ENCODE measurements around the gene AGBL1. TPM values are rescaled to one million over a fixed set of nuclear protein-coding genes. Genes with fewer than 3 reads are reported as not detected.

Gene AGBL1
- total RNA-seq, 1 donor from 2014 or later = not detected

DNA sequence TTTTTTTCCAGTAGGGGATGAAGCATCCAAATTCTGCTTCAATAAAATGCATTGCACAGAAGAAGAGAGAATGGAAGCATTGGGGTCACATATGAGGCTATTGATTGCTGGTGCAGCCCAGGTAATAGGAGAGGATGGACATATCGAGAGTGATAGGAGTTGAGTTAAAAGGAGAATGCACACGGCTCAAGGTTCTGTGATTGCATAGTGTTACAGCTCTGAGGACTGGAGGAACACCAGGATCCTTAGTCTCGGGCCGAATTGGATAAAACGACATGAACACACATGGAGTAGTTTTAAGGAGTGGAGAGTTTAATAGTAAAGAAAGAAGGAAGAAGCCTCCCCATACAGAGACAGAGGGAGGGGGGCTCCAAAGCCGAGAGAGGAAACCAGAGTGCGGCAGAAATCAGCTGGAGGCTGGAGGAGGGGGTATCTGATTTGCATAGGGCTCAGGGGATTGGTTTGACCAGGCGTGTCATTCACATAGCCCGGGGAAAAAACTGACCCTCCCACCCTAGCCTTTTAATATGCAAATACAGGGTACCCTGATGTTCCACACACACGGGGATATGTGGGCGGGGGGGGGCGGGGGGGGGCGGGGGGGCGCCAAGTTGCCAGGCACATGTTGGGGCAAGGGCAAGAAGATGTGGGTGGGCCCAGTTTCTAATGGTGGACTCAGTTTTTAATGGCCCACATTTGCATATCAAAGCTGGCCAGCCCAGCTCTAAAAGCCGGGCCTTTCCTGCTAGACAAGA is 156.9 kb downstream of the AGBL1 start:
- no peak for DNase-seq (ENCODE audit: low read depth)

DNA sequence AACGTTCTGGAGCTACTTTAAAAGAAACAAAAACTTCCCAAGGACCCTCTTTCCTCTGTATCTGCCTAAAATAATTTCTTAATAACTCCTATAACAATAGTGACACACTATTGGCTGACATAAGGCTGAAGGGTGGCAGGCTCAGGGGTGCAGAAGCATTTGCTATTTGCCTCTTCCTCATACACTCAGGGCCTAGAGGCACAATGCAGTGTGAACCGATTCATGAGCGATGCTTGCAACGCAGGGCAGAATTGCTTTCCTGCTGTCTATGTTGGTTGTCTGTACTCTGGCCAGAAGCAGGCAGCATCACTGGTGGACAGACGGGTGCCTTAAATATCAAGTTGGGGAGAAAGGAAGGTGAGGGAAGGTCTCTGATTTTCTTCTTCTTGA is 157.4 kb downstream of the AGBL1 start:
- no peak for DNase-seq (ENCODE audit: low read depth)

DNA sequence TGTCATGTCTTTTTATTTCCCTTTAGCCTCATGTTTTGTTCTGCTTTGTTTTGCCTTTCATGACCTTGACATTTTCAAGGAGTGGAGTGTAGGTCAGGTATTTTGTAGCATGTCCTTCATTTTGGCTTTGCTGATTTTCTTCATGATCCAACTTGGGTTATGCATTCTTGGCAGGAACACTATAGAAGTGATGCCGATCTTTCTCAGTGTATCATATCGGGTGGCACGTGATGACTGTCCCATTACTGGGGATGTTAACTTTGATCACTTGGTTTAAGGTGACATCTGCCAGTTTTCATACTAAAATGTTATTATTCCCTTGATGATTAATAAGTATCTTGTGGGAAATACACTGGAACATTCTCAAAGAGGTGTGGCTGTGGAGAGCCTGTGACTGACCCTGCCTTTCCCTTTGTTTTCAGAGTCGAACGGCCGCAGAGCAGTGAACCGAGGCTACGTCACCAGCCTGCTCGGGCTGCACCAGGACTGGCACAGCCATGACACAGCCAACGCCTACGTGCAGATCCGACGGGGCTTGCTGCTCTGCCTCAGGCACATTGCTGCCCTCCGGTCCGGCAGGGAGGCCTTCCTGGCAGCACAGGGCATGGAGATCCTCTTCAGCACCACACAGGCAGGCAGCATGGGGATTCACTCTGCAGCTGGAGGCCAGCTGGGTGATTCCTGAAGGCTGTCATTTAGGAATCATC is 167.7 kb downstream of the AGBL1 start:
- DNase-seq (ENCODE audit: low read depth) = no peak

DNA sequence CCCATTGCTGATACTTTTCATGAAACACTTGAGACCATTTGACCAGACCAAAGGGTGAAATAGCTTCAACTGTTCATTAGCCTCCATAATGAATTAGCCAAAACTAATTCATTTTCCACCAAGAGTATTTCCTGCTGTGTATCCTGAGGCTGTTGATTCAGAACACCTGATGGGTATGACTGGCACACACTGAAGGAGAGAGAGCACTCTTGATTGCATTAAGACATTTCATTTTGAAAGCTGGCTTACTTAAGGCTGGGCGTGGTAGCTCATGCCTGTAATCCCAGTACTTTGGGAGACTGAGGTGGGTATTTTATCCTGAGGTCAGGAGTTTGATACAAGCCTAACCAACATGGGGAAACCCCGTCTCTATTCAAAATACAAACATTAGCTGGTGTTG is 175.6 kb downstream of the AGBL1 start:
- no peak for DNase-seq (ENCODE audit: low read depth)

DNA sequence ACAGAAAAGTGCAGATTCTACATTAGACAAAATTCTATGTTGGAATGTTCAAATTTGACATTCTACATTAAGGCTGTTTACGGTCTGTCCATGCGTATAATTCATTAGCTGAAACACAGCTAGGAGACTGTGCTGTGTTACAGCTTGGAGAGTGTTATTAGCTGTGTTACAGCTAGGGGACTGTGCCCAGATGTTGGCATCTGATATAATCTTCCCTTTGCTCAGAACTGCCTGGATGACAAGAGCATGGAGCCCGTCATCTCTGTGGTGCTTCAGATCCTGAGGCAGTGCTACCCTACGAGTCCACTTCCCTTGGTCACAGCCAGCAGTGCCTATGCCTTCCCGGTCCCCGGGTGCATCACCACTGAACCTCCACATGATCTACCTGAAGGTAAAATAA is 177.0 kb downstream of the AGBL1 start:
- no peak for DNase-seq (ENCODE audit: low read depth)

DNA sequence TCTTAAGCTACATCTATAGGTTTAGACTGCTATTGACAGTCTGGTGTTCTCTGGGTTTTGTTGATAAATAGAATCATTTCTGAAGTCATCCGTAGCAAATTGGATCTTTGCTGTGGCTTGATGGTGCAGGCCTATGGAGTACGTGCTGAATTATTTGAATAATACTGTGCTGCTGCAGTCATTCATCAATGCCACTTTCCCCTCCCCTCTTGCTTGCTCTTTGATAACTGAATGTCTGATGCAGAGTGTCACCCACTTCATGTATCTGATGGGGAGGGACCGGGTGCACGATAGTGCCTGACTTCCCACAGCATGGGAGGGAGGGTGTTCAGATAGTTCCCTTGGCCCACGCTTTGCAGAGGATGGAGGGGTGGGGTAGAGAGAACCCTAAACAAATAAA is 179.9 kb downstream of the AGBL1 start:
- no peak for DNase-seq (ENCODE audit: low read depth)

DNA sequence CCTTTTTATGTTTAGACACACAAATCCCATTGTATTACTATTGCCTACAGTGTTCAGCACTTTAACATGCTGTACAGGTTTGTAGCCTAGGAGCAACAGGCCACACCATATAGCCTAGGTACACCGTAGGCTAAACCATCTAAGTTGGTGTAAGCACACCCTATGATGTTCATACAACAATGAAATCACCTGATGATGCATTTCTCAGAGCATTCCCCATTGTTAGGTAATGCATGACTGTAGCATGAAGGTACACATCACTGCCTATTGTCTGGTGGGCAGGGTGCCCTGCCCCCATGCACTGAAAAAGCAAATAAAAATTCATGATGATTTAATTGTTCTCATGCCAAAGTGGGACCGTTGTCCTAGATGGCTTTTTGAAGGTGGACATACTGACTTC is 183.6 kb downstream of the AGBL1 start:
- no peak for DNase-seq (ENCODE audit: low read depth)

DNA sequence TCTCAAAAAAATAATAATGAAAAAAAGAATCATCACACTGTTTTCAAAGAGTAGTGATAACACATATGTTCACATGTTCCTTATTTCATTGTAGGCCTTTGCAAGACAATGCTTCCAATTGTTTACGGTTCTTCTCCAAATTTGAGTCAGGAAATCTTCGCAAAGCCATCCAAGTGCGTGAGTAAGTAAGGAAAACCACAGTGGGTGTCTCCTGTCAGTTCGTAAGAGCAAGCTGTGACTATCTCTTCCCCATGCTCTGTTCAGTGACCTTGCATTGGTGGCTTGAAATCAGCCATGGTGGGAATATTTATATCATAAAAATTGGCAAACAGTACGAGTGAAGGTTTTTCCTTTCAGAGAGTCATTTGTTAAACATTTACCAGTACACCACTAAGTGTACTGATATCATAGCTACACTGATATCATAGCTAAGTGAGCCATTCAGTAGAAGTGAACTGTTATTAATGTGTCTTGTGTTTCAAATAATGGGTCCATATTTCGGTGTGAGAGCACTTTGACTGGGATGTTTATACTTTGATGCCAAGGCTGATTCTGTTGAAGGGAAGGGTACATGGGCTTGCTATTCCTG is 187.3 kb downstream of the AGBL1 start:
- DNase-seq (ENCODE audit: low read depth) = no peak

DNA sequence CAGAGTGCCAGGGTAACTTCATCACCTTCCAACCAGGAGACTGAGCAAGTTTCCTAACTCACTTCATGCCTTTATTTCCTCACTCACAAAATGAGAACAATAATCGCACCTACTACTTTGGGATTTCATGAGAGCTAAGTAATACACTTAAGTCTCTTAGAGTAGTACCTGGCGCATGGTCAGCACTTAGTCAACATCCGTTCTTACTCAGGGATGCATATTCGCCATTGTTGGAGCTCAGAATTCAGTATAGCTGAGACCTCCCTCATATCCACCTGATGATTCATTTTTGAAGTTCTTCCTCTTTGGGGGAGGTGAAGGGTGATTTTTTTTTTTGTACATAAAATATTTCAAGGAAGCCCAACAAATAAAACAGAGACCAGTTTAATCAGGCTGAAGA is 188.2 kb downstream of the AGBL1 start:
- no peak for DNase-seq (ENCODE audit: low read depth)

DNA sequence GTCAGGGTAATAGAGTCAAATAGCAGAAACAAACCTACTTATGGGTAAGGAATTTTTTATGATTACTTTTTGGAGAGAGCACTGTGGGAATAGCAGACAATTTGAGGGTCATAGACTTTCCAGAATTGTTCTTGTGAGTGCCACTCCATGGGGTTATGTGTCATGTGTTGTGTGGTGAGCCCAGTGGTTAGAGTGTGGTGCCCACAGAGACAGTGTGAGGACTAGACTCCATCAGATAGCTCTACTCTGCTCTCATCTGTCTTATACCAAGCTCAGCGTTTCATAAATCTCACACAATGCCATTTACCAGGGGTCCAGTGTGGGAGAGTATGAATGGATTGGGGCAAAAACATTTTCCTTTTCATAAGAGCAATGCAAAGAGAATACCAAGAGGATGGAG is 188.9 kb downstream of the AGBL1 start:
- DNase-seq (ENCODE audit: low read depth) = no peak

DNA sequence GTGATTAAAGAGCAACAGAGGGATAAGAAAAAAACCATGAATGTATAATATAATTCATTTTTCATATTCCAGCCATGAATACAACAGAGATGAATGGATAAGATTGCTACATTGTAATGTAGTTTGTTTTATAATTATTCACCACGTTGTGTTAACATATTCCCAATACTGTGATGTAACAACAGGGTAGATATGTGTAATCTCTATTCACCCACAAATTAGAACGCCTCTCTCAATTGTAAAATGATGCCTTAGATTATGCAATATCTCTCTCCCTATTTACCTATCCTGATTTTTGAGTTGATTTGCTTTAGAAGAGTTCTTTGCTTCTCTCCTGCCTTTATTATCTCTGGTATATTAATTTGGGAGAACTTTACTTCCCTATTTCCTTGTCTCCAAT is 193.6 kb downstream of the AGBL1 start:
- no peak for DNase-seq (ENCODE audit: low read depth)

DNA sequence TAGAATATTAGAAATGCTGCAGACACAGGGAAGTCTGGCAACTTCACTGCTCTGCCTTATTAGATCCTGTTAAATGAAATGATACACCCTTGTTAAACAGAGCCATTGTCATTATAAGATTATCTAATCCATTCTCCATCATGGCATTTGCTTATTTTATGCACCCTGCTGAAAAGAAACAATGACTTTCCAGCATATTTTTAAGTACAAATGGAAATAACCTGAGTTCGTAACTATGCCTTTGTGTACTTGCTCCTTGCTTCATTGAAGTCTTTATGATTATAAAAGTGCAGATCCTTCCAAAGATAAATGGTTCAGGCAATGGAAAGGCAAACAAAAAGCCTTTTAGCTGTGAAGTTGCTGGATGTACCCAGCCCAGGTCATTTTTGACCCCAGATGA is 195.7 kb downstream of the AGBL1 start:
- no peak for DNase-seq (ENCODE audit: low read depth)

DNA sequence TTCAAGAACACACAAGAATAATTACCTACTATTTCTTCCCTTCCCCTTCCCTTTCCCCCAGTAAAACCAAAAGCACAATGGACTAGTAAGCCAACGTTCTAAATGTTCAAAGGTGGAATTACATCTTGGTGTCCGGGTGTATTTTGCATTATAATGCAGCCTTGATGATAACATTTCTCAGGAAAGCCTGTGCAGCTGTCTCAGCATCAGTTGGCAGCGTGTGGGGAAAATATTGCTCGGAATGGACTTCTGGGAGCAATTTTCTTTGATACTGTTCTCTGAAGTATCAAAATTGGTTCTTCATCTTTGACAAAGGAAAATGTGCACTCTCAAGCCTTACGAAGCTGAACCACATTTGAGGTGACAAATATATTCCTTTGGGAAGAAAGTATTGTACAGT is 198.9 kb downstream of the AGBL1 start:
- DNase-seq (ENCODE audit: low read depth) = no peak

DNA sequence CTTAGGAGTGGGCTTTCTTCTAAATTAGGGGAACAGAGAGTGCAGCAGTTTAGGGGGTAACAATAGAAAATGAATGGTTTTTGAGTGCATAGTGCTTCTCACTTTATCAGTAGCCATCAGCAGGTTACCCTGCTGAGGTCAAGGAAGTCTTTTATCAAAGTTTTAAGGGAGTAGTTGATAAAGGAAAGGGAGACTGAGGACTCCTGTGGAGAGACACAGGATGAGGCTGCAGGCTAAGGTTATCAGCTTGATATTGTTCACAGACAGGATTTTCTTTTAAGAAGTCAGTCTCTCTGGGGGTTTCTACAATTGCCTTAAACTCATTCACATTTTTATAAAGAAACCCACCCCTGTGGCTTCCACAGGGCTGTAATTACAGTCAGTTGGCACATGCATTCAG is 205.0 kb downstream of the AGBL1 start:
- DNase-seq (ENCODE audit: low read depth) = no peak

DNA sequence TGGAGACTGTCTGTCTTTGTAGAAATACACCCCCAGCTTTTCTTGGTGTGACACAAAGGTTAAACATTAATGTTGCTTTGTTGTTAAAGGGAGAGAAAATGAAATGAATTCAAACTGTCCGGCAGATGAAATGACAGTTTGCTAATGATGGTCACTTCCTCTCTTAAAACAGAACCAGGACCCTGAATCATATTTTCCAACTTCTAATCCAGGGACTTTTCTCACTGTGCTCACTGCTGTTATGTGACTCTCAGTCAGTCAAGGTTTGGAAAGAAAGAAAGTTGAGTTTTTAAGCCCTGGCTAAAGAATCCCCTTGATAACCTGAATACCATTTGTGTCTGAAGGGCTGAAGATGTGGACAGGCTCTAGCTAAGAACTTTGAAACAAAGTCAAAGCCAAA is 215.8 kb downstream of the AGBL1 start:
- DNase-seq (ENCODE audit: low read depth) = no peak

DNA sequence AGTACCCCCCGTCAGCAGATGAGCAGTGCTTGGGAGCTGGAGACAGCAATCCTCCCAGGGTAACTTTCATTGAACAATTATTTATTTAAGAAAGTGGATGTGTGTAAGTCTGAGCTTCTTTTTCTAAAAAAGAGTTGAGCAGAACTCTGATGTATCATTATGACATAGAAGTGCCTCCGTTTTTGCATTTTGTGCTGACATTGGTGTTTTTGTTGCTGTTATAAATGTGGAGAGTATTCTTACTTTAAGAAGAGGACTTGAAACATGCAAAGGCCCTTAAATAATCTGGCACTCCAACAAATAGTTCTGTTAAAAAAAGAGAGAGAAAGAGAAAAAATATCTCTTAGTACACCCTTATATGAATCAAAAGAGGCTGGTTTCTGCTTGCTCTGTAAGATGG is 217.1 kb downstream of the AGBL1 start:
- DNase-seq (ENCODE audit: low read depth) = no peak

DNA sequence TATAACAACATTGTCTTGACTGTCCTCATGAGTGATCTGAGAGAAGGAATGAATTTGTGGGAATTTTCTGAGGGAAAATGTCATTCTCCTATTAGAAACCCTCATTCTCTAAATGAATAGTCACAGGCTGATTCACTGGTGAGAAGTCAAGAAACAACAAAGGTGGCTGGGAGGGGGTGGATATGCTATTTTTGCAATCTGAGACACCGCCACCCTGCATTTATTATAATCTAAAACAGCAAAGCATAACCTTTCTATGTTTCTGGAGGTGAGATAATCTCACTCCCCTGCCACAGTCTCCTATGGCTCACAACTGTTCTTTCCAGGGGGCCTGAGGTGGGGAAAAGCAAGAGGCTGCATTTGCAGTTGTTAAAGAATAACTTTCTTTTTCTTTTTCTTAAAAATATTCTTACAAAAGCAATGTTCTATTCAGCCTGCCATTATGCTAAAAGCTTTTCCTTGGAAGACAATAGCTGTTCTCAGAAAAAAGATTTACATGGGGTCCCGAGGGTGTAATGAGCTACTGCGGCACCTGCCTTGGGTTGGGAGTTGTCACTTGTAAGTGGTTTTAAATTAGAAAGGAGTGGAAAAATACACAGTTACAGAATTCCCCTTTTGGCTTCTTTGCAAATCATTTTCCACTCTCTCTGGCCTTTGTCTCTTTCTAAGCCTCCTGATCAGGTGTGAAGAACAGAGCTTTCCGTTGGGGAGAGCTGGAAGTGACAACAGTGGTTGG is 220.9 kb downstream of the AGBL1 start:
- no peak for DNase-seq (ENCODE audit: low read depth)

DNA sequence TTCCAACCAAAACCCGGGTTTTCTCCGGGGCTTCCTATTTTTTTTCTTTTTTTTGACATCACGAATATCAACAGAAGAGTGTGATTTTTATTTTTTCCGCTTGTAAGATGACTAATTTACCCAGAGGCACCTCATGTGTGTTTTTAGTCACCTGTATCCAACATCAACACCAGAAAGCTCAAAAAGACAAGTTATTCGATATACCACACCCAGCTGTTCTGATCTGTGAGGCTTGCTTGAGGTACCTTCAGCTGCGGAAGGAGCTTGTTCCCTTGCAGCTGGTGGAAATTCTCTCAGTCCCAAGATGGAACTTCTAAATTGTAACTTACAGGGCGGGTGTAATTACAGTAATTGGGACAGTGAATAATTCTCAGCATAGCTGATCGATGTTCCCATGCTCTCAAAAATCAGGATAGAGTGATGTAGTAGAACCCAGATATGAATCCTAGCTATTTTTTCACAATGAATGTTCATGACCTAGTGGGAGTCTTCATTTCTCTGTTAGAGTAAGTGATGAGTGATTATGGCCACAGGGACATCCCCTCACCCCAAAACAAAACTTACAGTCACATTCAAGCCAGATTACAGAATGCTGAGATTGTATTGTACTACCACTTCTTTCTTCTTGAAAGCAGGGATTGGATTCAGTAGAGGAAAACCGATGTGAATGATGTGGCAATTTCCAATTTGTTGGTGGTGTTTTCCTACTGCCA is 232.1 kb downstream of the AGBL1 start:
- no peak for DNase-seq (ENCODE audit: low read depth)

DNA sequence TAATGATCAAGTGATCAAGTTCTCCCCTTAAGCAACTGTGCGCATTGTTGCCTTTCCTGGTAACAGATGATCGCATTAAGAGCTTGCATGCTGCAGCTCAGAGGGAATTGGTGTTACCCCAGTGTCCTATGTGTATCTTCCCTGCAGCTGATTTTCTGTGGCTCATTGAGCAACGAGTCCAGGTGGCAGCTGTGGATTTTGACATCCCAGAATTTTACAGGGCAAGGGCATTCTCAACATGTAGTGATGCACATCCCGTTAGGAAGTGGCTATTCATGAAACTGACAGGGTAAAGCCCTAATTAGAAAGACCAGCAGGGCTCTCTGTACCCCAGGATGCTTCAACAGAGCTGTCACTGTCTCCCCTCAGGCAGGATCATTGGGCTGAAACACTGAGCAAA is 232.8 kb downstream of the AGBL1 start:
- no peak for DNase-seq (ENCODE audit: low read depth)

DNA sequence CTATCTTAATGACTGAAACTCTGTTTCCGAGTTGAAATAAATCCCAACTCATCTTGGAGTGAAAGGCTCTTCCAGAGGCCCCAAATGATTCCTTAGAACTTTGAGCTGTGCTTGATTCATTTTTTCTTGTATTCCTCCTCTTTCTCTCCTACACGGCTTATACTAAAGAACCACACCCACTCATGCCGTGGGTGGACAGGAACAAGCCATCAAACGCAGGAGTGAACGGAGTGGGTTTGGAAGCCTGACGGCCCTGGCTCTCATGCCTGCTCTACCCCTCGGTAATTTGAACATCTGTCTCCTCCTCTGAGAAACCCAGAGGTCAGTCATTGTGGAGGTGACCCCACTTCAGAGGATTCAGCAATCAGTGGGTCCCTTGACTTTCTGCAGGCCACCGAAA is 236.5 kb downstream of the AGBL1 start:
- no peak for DNase-seq (ENCODE audit: low read depth)

DNA sequence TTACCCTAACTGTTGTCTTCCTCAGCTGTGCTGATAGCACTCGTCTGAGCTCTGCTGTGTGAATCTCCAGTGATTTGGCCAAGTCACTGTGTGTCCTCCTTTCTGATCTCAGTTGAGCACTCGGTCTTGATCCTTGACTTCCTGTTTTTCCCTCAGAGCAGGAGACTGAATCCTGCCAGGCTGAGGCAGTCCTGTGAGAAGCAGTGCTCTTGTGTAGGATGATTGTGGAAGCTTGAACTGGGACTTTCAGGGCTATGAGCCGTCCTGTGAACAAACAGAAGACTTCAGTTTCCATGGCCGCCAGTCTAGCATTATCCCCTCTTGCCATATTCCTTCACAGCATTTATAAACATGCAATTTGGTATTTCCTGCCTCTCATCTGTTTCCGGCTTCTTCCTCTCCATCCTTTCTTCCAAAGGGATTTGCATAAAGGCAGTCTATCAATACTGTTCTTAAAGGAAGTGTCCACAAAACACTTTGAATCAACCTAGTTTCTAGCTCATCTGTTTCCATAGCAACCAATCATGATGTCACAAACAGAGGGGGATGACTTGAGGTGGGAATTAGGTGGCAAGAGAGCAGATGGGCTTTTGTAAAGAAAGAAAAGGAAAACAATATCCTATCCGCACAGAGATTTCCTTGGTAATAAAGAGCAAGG is 237.2 kb downstream of the AGBL1 start:
- no peak for DNase-seq (ENCODE audit: low read depth)

DNA sequence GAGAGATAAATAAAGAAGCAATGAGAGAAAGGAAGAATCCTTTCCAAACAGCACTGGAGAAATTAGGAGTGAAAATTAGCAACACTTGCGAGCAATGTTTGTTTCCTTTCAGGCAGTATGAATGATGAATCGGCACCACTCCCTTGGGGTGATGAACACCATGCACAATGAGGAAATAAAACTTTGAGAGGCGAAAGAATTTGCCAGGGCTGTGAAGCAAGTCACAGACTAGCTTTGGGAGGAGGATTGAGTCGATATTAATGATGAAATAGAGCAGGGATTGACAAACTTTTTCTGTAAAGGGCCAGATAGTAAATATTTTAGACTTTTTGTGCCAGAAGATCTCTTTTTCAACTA is 237.7 kb downstream of the AGBL1 start:
- DNase-seq (ENCODE audit: low read depth) = no peak

All from renal cortical epithelial cell (primary cell).